AG09319 (cell line): ENCODE measurements around the gene IL16.
A peak's percentile ranks its signal among the peaks of the same experiment; 100 is the strongest.

ENCODE experiments used
- DNase-seq: peaks from one replicate; pipeline ENCODE4 v3.0.0-alpha.2; 2010; ENCODE audit warnings: low read depth; ENCODE audit errors: extremely low read depth
- TF ChIP-seq, protein P1 (sequence below): IDR thresholded peaks from 2 replicates; pipeline ENCODE4 v1.5.1; 2011; ENCODE audit warnings: low read depth, mild to moderate bottlenecking, inconsistent platforms, low read length, moderate library complexity

IL16 gene

DNA sequence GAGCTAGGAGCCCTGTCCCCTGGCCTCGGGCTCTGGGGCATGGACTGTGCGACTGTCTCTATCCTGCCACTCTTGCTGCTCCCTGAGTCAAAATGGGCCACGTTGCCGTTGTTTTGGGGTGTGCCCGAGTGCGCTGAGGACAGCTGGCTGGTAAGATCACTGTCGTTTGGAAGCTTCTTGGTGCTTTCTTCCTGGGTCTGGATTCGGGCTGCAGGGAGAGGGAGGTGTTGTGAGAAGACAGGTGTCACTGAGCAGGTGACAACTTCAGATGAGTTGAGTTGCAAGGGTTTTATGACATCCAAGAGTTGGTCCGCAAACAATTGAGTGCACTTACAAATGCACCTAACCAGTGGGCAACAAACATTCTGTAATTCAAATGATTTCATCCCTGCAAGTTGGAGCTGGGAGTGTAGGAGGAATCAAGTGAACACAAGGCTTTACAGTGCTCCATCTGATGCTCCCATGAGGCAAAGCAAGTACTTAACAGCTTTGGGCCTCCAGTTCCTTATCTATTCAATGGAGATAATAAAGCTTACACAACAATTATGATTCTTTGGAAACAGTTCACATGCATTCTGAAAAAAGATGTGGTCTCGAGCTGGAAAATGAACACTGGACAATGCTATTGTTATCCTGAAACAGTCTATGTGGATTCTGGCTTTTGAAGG lies 138.2 kb downstream of the IL16 start:
- no peak for DNase-seq
- TF ChIP-seq, protein P1, sequence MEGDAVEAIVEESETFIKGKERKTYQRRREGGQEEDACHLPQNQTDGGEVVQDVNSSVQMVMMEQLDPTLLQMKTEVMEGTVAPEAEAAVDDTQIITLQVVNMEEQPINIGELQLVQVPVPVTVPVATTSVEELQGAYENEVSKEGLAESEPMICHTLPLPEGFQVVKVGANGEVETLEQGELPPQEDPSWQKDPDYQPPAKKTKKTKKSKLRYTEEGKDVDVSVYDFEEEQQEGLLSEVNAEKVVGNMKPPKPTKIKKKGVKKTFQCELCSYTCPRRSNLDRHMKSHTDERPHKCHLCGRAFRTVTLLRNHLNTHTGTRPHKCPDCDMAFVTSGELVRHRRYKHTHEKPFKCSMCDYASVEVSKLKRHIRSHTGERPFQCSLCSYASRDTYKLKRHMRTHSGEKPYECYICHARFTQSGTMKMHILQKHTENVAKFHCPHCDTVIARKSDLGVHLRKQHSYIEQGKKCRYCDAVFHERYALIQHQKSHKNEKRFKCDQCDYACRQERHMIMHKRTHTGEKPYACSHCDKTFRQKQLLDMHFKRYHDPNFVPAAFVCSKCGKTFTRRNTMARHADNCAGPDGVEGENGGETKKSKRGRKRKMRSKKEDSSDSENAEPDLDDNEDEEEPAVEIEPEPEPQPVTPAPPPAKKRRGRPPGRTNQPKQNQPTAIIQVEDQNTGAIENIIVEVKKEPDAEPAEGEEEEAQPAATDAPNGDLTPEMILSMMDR = no peak

DNA sequence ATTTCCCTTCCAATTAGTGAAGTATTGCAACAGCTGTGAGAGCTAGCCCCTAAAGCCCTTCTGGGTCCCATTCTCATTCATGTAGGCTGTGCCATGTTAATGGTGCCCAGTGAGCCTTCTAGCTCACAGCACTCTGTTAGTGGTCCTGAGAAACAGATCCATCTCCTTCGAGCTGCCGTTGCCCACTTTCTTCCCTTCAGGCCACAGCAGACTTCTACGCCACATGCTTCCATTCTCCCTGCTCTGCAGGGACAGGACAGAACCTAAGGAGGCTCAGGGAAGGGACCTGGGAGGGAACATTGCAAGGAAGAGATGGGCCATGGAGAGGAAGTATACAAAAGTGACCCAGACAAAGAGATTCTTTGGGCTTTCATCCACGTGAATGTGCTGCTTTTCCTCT lies 139.0 kb downstream of the IL16 start:
- TF ChIP-seq, protein P1 = no peak
- DNase-seq = no peak

DNA sequence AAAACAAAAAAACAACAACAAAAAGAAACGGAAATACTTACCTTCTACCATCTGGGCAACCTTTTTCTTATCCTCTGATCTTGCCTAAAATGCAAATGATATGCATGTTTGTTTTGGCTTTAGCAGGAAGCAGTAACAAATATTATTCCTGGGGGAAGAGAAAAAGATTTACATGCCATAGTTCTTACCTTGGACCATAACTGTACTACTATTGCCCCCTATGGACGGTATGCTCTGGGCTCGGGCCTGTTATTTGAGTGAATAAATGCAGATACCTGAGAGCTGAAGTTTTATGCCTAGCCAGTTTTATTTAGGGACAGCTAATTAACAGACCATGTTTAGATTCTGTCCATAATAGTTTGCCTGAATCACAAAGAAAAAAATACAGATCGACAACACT lies 139.9 kb downstream of the IL16 start:
- TF ChIP-seq, protein P1 = peak; percentile 28
- no peak for DNase-seq

DNA sequence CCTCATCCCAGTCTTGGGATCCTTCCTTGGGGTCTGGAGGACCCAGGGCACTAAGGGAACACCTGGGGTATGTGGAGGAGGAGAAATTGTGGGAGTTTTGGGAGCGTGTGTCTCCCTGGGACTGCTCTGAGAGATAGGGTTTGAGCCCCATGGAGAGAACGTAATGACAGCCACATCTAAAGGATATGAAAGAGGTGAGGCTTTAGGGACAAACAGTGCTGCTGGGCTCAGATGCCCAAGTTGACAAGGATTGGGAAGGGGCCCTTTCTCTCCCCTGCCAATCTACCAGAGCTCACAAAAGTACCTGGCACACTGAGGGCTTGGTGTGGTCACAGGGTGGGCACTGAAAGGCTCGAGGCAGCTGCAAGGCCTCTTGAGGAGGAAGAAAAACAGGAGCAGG lies 140.6 kb downstream of the IL16 start:
- DNase-seq = no peak
- TF ChIP-seq, protein P1 = no peak

DNA sequence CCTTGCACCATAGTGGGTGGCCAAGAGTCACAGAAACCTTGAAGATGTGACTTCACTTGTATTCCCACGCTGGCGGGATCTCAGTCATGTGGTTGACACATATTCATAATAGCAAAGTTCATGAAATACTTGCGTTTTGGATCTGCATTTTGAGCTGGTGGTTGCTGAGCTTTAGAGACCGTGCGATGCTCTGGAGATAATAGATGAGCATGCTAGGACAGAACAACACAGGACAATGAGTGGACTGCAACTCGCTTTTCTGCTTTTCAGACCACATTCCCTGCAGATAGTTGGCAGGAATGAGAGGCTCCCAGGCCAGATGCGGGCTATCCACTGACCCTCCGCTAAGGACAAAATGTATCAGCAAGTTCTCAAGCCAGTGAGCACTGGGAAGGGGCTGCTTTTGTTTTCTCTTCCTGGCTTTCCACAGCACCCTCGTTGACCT lies 141.1 kb downstream of the IL16 start:
- TF ChIP-seq, protein P1 = no peak
- no peak for DNase-seq

DNA sequence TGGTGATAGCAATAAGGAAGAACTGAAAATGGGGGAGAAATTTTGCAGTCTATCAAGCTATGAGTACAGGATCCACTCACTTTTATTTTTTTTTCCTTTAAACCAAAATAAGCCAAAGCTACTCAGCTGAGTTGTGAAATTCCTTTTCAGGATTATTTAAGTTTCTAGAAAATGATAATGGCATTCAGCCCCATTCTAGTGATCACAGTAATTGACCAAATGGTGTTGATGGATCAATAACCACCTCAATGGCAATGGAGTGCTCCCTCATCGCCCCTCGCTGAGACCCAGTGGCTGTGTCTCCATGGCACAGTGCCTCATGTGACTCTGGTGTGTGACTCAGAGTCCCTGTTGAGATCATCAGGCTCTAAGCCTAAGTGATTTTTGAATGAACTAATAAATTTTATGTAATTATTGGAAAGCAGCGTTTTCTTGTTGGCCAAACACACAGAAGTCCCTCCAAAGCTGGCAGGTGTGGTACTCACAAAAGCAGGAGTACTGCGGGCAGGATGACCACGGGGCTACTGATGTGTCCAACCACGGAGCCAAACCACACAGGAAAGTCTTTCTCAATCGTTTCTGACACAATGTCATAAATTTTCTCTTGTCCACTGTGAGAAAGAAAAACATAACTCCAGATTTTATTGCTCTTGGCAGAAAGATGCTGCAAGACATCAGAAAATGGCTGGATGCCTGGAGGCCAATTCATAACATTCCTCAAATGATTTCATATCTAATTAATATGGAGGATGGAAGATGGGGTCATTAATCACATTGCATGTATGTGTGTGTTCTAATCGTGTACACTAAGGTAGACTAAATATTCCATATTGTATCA lies 141.7 kb downstream of the IL16 start:
- TF ChIP-seq, protein P1 = no peak
- DNase-seq = peak; percentile 31

DNA sequence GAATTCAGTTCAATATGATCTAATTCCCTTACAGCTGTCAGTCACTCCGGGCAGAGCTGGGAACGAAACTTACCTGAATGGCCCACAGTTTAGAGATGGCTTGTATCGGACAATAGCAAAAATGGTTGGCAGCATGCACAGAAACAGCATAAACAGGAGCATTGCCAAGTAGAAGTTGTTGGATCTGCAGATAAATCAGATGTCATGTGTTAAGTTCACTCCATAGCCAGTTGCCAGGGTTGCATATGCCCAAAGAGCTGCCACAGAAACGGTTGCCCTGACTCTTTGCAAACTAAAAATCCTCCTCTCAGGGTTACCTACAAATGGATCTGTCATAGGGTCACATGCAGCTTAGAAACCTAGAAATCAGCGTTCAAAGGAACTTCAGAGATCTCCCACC lies 142.6 kb downstream of the IL16 start:
- TF ChIP-seq, protein P1 = no peak
- DNase-seq = no peak
